Neural cell (in vitro differentiated cells): Measurements from ENCODE around the gene ADAMTS10. TPM values are rescaled to one million over a fixed set of nuclear protein-coding genes. Genes with fewer than 3 reads are reported as not detected.
A peak's percentile ranks its signal among the peaks of the same experiment; 100 is the strongest.

Source experiments
- H2AFZ ChIP-seq: fragments of 200-600, 300-800 bp; sonication (generic), shearing (Covaris generic); 2 replicates; pipeline ENCODE4 v1.6.0; 2014; ENCODE audit warnings: low read depth, mild to moderate bottlenecking, antibody characterized with exemption, low read length, moderate library complexity
- H3F3A ChIP-seq: fragments of 200-600 bp; shearing (Covaris generic); 2 replicates; pipeline ENCODE4 v1.6.1; 2016; ENCODE audit warnings: mild to moderate bottlenecking, moderate library complexity, mixed read lengths, antibody characterized with exemption, low read length; ENCODE audit not compliant: insufficient read depth, poor library complexity, severe bottlenecking
- H3K27ac ChIP-seq: fragments of 200-600, 300-800 bp; sonication (generic), shearing (Covaris generic); 2 replicates; pipeline ENCODE4 v1.5.1; 2014; ENCODE audit warnings: mild to moderate bottlenecking, low read length, moderate library complexity
- H3K27me3 ChIP-seq: fragments of 300-800, 200-600 bp; sonication (generic), shearing (Covaris generic); 2 replicates; pipeline ENCODE4 v1.6.0; 2014; ENCODE audit warnings: mild to moderate bottlenecking, low read depth, low read length, moderate library complexity; ENCODE audit not compliant: insufficient read depth
- H3K36me3 ChIP-seq: fragments of 300-800, 200-600 bp; sonication (generic), shearing (Covaris generic); 2 replicates; pipeline ENCODE4 v1.5.1; 2014; ENCODE audit warnings: mild to moderate bottlenecking, antibody characterized with exemption, low read length, moderate library complexity; ENCODE audit not compliant: insufficient read depth
- H3K4me2 ChIP-seq: fragments of 300-800, 200-600 bp; sonication (generic), shearing (Covaris generic); 2 replicates; pipeline ENCODE4 v1.6.0; 2014; ENCODE audit warnings: mild to moderate bottlenecking, low read length
- H3K4me3 ChIP-seq: fragments of 300-800, 200-600 bp; sonication (generic), shearing (Covaris generic); 2 replicates; pipeline ENCODE4 v1.5.1; 2014; ENCODE audit warnings: mild to moderate bottlenecking, low read length, moderate library complexity
- H3K79me2 ChIP-seq: fragments of 200-600 bp; shearing (Covaris generic); replicated peaks from 2 replicates; pipeline ENCODE4 v1.6.0; 2014; ENCODE audit warnings: mild to moderate bottlenecking, low read length, moderate library complexity; ENCODE audit not compliant: insufficient read depth
- H3K9ac ChIP-seq: fragments of 300-800, 200-600 bp; sonication (generic), shearing (Covaris generic); 2 replicates; pipeline ENCODE4 v1.6.1; 2016; ENCODE audit warnings: mild to moderate bottlenecking, low read length, mixed read lengths
- H3K9me2 ChIP-seq: fragments of 200-600 bp; shearing (Covaris generic); 2 replicates; pipeline ENCODE4 v1.6.1; 2016; ENCODE audit warnings: mild to moderate bottlenecking, low read length, mixed read lengths; ENCODE audit not compliant: insufficient read depth
- H3K9me3 ChIP-seq: fragments of 200-600, 300-800 bp; sonication (generic), shearing (Covaris generic); 2 replicates; pipeline ENCODE4 v1.6.1; 2016; ENCODE audit warnings: mild to moderate bottlenecking, mixed run types, low read length, moderate library complexity, mixed read lengths
- H4K20me1 ChIP-seq: fragments of 200-600 bp; shearing (Covaris generic); 2 replicates; pipeline ENCODE4 v1.6.1; 2016; ENCODE audit warnings: mild to moderate bottlenecking, mixed run types; ENCODE audit not compliant: insufficient read depth
- CTCF ChIP-seq: fragments of 450-650 bp; IDR thresholded peaks from 2 replicates; pipeline ENCODE4 v1.5.1; 2014; ENCODE audit warnings: antibody characterized with exemption, mild to moderate bottlenecking, moderate library complexity; ENCODE audit not compliant: poor library complexity, severe bottlenecking
- EP300 ChIP-seq: fragments of 450-650 bp; conservative IDR thresholded peaks from 2 replicates; pipeline ENCODE4 v1.6.1; 2014; ENCODE audit warnings: antibody characterized with exemption, mild to moderate bottlenecking, moderate library complexity; ENCODE audit not compliant: poor library complexity, severe bottlenecking
- EZH2 ChIP-seq: fragments of 200-600, 300-800 bp; shearing (Covaris generic), sonication (generic); IDR thresholded peaks from 2 replicates; pipeline ENCODE4 v1.6.1; 2014; ENCODE audit warnings: antibody characterized with exemption, low read length, borderline replicate concordance, mild to moderate bottlenecking; ENCODE audit not compliant: insufficient read depth, poor library complexity, severe bottlenecking
- RAD21 ChIP-seq: fragments of 450-650 bp; conservative IDR thresholded peaks from 2 replicates; pipeline ENCODE4 v1.6.1; 2014; ENCODE audit warnings: antibody characterized with exemption, mild to moderate bottlenecking, moderate library complexity
- REST ChIP-seq: IDR thresholded peaks from 2 replicates; pipeline ENCODE4 v1.6.1; 2012; ENCODE audit warnings: borderline replicate concordance
- SMC3 ChIP-seq: fragments of 450-650 bp; conservative IDR thresholded peaks from 2 replicates; pipeline ENCODE4 v1.6.1; 2014; ENCODE audit warnings: antibody characterized with exemption, mild to moderate bottlenecking, moderate library complexity; ENCODE audit not compliant: poor library complexity
- TAF1 ChIP-seq: IDR thresholded peaks from 2 replicates; pipeline ENCODE4 v1.6.1; 2012; ENCODE audit warnings: low read depth
- polyA plus RNA-seq: library from polyadenylated mRNA; depleted of rRNA; stranded (reverse); fragments of >200 nt; gene quantifications from 2 replicates; pipeline ENCODE4 v1.2.3, GENCODE V29; 2014

Gene ADAMTS10
- polyA plus RNA-seq, 1 donor from 2014 or later: 99.4 TPM

GRCh38 chr19:8657869-8658268 is 47.4 kb upstream of the ADAMTS10 start:
- Histone ChIP-seq H3K9me3 (no peaks in the 10 kb centered on the region), H3K4me3 (no peak overlapping the region), H3F3A (no peaks in the 10 kb centered on the region), H3K9ac (no peak overlapping the region), H3K9me2 (no peaks in the 10 kb centered on the region), H3K4me2 (no peak overlapping the region), H3K79me2 (no peaks in the 10 kb centered on the region), H4K20me1 (no peaks in the 10 kb centered on the region), H2AFZ (no peak overlapping the region), H3K36me3 (no peaks in the 10 kb centered on the region), H3K27me3 (no peaks in the 10 kb centered on the region), H3K27ac (no peak overlapping the region)
- TF ChIP-seq SMC3: no peak
- TF ChIP-seq RAD21: no peak

DNA sequence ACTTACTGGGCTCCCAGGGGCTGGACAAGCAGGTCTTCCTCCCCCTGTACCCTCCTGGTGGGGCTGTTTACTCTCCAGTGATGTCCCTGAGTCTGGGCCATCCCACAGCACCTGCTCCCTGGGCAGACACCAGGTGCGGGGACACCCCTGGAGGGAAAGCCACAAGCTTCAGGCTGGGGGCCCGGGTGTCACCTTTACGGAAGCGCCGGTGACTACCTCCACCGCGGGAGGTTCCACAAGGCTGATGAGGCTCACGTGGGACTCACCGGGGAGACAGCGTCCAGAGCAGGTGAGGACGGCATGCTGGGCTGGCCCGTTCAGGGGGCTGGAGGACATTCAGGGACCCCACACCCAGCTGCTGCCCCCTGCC is 44.8 kb upstream of the ADAMTS10 start:
- Histone ChIP-seq H3K9ac (no peak overlapping the region), H3K4me3 (no peak overlapping the region), H3K4me2 (no peak overlapping the region), H3K27me3 (no peaks in the 10 kb centered on the region), H2AFZ (no peak overlapping the region), H4K20me1 (no peaks in the 10 kb centered on the region), H3K27ac (no peak overlapping the region), H3K36me3 (no peaks in the 10 kb centered on the region), H3K79me2 (no peaks in the 10 kb centered on the region), H3K9me2 (no peaks in the 10 kb centered on the region), H3K9me3 (no peaks in the 10 kb centered on the region), H3F3A (no peaks in the 10 kb centered on the region)
- TF ChIP-seq EP300 (no peak), SMC3 (no peak), CTCF (no peak), RAD21 (no peak), REST (no peak), TAF1 (no peak), EZH2 (no peak)

DNA sequence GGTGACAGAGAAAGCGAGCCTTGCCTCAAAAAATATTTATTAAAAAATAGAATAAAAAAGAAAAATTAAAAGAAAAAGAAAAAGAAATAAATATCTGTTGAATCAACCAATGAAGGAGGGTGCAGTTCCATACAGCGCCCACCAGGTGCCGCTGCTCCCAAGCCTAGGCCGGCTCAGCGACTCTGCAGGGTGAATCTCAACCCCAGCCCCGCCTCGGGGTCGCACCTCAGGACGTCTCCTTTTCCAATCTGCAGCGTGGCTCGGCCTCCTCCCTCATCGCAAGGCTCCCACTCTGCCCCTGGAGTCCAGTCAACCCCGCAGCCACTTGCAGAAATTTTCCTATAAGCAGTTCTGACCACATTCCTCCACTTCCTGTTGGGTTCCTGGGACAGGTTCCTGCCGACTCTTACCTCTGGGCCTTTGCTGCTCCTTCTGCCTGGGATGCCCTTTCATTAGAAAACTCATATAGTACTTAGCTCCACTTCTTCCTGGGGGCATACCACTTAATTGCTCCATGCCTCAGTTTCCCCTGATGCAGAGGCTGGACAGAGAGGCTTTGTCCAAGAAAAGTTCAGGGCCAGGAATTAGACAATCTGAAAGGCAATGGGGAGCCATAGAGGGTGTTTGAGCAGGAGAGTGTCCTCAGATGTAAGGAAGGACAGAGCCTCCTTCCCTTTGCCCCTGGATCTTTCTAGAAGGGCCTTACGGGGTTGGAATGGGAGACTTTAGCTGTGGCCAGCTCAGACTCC is 44.2 kb upstream of the ADAMTS10 start:
- no peak overlapping the region for H3K9ac ChIP-seq
- H4K20me1 ChIP-seq: no peaks in the 10 kb centered on the region
- no peak overlapping the region for H3K4me2 ChIP-seq
- H3F3A ChIP-seq: no peaks in the 10 kb centered on the region
- H3K36me3 ChIP-seq: no peaks in the 10 kb centered on the region
- no peaks in the 10 kb centered on the region for H3K79me2 ChIP-seq
- no peaks in the 10 kb centered on the region for H3K9me3 ChIP-seq
- H3K27ac ChIP-seq: no peak overlapping the region
- peak overlapping the region; percentile 45 for H3K4me3 ChIP-seq
- H3K27me3 ChIP-seq: no peaks in the 10 kb centered on the region
- H2AFZ ChIP-seq: no peak overlapping the region
- no peaks in the 10 kb centered on the region for H3K9me2 ChIP-seq
- TF ChIP-seq EP300 (no peak), RAD21 (peak; percentile 78), REST (no peak), SMC3 (peak; percentile 82), CTCF (peak; percentile 81)
